Spleen (tissue), 7 donors: ENCODE measurements around the gene TEDC1.

Experiments used
- CTCF ChIP-seq, 11 experiments: fragments of 200-600 bp in 7 of 11; fragments of 450-650 bp in 4 of 11; sonication (generic) in 4 of 11; IDR thresholded peaks in 8 of 11; conservative IDR thresholded peaks in 3 of 11; 1 replicate in 7 of 11; 2 replicates in 4 of 11; pipeline versions ENCODE4 v1.4.0 to v1.8.0; 2016 to 2021; ENCODE audit warnings: antibody characterized with exemption in 11 of 11, inconsistent platforms in 4 of 11, mild to moderate bottlenecking in 1 of 11
- POLR2A ChIP-seq, 3 donors: fragments of 450-650 bp; IDR thresholded peaks; one replicate each; pipeline ENCODE4 v1.5.1; 2017; ENCODE audit warnings: antibody characterized with exemption in 3 of 3, mild to moderate bottlenecking in 1 of 3
- donor health status: DM: no; HTN: no; CAD: no; lungs with moderate emphysema.
- donor health status: DM: no; HTN: no; CAD: no.
- donor health status: DM: no; HTN: no; CAD: no.

- TF ChIP-seq POLR2A (IDR thresholded peaks at IDR 0.05) (no peak), CTCF (IDR thresholded peaks at IDR 0.05 in 8 of 11, conservative IDR thresholded peaks at IDR 0.05 in 3 of 11) (no peak)
Measured at GRCh38 chr14:105455766-105456660, 35.0 kb upstream of the TEDC1 start.
